HG03378 (cell line): ENCODE results near the gene LOXL1.

Experiments used
- ATAC-seq: cut with Tn5 transposase; IDR thresholded peaks from one replicate; pipeline ENCODE4 v1.9.1; 2021; ENCODE audit warnings: mild to moderate bottlenecking, moderate library complexity; ENCODE audit not compliant: unreplicated experiment

The LOXL1 gene

DNA sequence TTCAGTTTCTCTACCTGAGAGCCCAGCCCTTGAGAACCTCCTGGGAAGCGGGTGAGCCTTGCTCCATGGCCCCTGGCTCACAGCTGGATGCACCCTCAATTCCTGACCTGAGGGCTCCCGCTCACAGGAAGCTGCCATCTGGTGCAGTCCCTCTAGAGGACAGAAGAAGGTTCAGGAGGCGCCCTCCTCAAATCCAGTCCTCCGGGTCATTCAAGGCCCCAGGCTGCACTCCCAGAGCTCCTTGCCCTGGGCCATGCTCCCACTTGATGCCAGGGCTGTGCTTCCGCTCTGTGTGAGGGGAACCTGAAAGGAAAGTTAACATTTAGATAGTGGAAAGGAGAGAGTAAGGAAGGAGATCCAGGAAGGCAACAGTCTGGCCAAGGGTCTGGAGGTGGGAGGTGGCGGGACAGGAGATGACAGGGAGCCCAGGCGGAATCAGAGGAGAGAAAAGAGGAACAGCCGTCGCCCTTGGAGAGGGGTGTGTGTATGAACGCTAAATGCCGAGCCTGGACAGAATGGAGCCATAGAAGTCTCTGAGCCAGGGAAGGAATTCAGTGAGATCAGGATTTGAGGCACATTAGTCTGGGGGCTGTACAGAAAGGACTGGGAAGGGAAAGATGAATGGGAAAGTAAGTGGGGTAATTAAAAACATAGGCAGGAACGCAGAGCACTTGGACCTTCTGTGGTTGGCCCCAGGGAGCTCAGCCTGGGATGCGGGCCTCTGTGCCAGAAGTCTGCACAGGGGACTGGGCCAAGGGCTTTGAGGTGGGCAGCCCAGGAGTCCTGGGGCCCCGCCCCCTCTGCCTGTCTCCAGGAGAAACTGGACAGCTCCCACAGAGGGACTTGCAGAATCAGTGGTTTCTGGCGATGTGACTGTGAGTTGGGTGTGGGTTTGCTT lies 26.8 kb upstream of the LOXL1 start:
- no peak for ATAC-seq

- ATAC-seq: no peak
These were observed 26.1 kb upstream of the LOXL1 start for GRCh38 chr15:73900095-73900712.

GRCh38 chr15:73901126-73901810 lies 25.0 kb upstream of the LOXL1 start:
- no peak for ATAC-seq

DNA sequence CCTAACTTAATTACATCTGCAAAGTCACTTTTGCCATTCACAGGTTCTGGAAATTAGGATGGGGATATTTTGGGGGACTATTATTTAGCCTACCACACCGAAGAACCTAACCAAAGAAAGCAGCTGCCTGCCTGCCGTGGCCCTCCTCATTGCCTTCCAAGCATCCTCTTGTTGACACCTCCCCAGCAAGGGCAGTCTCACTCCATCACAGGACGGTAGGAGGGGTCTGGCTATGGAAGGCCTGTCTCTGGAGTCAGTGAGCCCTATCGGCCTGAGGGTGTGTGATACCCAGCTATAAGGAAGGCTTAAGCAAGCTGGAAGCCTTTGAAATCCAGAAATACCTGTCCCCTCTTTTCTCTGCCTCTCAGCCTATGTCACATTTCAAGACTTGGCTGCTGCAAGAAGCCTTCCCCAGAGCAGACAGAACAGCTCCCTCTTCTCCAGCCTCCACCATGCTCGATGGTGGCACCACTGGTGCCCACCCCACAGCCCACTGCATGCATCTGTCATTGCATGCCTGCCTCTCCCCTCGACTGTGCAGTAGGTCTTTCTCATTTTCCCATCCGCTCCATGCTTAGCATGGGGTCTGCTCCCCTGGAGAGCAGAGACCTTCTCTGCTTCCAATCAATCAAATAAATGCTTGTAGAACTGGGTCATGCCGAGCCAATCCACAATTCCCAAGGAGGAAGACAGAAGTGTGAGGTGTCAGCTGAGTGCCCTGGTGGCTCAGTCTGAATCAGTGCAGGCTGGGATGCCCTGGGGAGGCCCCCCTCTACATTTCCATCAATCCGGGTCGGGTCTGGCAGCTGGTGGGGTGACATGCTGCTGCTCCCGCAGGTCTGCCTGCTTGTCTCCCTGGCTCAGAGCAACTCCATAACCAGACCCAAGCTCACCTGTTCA lies 23.9 kb upstream of the LOXL1 start:
- ATAC-seq: no peak

GRCh38 chr15:73904026-73904815 lies 22.0 kb upstream of the LOXL1 start:
- ATAC-seq: no peak

- no peak for ATAC-seq
These were observed 20.9 kb upstream of the LOXL1 start for GRCh38 chr15:73905225-73905827.

DNA sequence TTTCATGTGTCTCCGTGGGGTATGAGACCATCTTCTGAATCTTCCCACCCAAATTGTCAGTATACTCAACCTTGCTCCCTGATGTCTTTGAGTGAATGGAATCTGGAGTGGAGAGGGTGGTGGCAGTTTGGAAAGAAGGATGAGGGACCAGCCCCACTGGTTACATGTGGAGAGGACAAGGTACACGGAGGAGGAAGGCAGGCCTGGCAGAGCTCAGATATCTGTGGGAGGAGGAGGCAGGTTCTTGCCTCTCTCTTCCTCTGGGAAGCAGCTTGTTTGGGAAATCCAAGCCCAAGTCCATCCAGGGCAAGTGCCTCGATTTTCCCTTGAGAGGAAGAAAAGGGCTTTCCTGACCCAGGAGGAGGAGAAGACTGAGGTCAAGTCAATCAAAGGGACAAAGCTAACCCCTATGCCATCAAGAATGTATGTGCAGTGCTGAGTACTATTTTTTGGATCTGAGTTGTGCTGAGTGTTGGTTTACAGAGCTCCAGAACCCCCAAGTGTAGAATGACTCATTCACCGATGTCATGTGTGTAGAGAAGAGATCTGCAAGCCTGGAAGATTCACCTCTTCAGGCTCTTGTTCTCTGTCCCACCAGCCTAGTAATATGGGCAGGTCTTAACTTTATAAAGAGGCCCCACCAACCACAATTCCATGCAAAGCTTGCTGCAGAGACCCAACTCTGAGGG lies 19.8 kb upstream of the LOXL1 start:
- no peak for ATAC-seq

DNA sequence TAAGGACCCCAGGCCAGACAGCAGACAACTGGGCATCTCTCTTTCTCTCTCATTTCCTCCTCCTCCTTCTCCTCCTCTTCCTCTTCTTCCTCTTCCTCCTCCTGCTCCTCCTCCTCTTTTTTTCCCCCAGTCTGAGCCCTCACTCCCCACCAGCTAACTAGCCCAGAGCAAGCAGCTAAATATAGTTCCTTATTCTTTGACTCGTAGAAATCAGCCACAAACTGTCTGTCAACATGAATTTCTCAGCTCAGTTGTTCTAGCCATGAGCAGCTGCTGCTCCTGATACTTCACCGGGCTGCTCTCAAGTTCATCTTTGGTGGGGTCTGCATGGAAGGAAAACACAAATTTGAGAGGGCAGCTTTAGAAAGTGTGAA lies 19.2 kb upstream of the LOXL1 start:
- ATAC-seq: no peak

DNA sequence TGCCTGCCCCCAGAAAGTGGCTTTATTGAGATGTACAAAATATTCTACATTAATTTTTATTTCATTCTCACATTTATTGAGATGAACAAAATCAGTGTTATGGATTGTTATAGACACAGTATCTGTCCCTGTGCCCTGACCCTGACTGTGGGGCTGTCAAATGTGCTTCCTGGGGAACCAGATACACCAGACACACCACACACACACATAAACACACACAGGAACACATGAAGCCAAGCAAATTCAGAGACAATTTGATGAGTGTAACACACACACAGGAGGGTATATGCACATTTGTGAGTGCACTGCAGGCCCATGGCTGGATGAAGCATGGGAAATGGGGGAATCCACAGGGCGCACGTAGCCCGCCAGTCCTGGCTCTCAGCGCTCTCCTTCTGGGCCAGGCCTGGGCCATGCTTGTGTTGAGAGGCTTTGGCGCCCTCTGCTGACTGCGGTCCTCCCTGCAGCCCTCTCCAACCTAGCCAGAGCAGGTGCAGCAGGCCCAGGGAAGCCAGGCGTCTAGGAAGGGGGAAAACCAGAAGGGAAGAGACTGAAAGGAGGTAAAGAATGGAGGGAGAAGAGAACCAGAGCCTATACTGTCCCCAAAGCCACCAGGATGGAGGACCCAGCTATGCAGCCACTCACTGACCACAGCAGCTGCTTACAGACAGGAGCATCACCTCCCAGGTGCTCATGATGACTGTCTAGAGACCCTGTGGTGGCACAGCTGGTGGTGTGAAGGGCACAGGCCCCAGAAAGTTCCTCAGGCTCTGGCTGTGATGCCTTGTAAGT lies 18.0 kb upstream of the LOXL1 start:
- ATAC-seq: no peak

- ATAC-seq: no peak
These were observed 17.5 kb upstream of the LOXL1 start for GRCh38 chr15:73908822-73909122.

DNA sequence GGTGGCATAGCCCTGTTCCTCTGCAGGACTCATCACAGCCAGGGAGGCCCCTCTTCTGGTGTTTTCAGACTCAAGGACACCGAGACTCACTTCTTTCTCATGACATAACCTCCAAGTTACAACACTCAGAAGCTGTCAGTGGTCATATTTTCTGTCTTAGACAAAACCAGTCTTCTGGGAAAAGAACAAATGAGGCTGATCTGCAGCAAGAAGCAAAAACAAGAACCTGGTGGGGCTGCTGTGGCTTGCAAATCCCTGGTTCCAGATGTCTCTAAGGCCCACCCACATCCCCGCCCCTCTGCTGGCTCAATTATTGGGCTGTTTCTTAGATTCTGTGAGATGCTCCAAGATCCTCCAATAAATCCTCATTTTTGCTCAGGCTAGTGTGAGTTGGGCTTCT lies 16.6 kb upstream of the LOXL1 start:
- ATAC-seq: no peak

DNA sequence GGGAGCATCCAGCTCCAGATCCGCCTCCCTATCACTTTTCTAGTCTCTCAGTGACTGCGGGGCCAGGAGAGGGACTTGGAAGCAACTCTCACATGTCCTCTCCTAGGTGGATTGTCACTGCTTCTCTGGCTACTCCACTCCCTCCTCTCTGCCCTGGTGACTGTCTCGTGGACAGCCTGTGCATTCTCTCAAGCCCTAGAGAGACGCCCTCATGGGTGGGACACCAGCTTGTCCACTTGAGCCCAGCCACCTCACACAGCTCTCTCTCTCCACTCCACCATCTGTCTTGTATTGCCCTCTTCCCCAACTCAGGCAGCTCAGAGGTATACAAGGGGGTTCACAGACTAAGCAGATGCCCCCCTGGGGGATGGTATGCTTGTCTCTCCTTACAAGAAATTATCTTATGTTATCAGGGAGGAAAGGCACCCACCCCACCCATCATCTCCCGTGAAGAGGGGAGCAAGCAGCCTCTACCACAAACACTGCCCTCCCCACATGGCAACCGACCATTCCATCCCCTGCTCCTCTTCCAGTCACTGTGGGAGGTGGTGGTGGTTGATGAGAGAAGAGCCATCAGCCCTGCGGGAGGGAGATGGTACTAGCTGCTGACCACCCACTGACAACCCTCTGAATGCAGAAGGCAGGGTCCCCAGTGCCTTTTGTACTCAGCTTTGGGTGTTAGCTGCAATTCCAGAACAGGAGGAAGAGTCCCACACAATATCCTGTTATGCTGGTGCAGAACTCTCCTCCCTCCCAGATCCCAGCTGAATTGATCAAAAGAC lies 15.5 kb upstream of the LOXL1 start:
- ATAC-seq: no peak

GRCh38 chr15:73912030-73912596 lies 14.1 kb upstream of the LOXL1 start:
- ATAC-seq: no peak

DNA sequence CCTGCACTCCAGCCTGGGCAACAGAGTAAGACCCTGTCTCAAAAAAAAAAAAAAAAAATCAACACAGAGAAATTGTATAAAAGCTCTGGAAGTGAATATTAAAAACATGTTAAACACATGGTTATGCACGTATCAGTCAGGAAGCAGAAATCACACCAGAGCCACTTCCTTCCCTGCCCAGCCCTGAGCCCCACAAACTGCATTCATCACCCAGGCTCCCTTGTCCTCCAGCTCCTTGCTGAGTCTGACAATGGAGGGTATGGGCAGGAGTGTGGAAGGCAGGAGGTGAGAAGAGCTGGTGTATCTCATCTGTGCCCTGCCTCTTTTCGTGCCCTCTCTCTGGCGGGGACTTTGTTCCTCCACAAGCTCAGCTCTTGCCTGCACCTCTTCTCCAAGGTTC lies 12.1 kb upstream of the LOXL1 start:
- ATAC-seq: no peak

DNA sequence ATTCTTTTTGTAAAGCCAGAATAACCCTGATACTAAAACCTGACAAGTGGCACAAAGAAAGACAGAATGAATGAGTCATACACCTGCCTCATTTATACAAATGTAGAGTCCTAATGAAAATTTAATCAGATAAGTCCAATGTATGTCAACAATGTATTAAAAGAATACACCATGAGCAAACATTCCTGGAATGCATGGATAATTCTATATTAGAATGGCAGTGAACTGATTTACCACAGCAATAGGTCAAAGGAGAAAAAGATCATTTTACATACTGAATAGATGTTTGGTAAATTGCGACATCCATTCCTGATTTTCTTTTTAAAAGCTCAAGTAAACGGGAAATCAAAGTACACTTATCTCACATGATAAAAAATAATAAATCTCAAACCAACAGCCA lies 11.2 kb upstream of the LOXL1 start:
- ATAC-seq: no peak

DNA sequence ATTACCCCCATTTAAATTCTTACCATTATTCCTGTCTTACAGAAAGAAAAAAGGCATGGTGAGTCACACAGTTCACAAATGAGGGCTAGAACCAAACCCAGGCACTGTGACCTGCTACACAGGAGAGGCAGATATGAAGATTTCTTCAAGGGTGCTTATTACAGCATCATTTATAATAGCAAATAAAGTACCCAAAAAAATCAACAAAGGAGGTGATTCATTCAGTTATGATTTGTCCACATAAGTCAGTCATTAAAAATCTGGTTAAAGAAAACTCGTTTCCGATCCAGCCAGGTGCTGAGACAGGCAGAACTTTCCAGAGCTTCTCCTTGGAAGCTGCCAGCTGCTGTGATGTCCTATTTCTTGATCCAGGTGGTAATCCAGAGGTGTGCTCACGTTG lies 7.5 kb upstream of the LOXL1 start:
- ATAC-seq: no peak

DNA sequence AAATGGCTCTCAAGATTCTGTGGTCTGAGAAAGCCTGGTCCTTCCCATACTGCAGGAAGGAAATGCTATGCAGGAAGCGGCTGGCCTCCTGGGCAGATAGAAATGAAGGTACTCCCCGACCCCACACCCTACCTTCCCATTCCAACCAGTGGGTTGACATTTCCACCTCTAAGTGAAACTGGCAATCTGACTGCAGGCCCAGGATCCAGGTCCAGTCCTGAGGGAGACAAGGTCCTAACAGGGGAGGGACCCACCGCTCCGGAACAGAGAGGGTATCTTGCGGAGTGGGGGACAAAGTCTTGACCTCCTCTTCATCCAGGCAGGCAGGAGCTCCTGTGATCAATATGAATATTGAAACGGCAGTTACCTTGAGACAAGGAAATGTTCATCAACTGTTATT lies 6.6 kb upstream of the LOXL1 start:
- no peak for ATAC-seq
